Hepatocyte (in vitro differentiated cells): ENCODE data around the gene CORO2A. TPM values are rescaled to one million over a fixed set of nuclear protein-coding genes. Genes with fewer than 3 reads are reported as not detected.

Experiments used
- DNase-seq: peaks from one replicate; pipeline ENCODE4 v3.0.0-alpha.2; 2016; ENCODE audit warnings: low spot score
- H2AFZ ChIP-seq: fragments of 200-600 bp; sonication (generic); 2 replicates; pipeline ENCODE4 v1.6.0; 2016; ENCODE audit warnings: antibody characterized with exemption, mild to moderate bottlenecking
- H3K27ac ChIP-seq: fragments of 200-600 bp; sonication (generic); 2 replicates; pipeline ENCODE4 v1.5.1; 2016; ENCODE audit warnings: mild to moderate bottlenecking
- H3K27me3 ChIP-seq: fragments of 200-600 bp; sonication (generic); 2 replicates; pipeline ENCODE4 v1.6.1; 2016
- H3K36me3 ChIP-seq: fragments of 200-600 bp; sonication (generic); replicated peaks from 2 replicates; pipeline ENCODE4 v1.5.1; 2016; ENCODE audit warnings: low read depth; ENCODE audit not compliant: insufficient read depth
- H3K4me1 ChIP-seq: fragments of 200-600 bp; sonication (generic); 2 replicates; pipeline ENCODE4 v1.5.1; 2016; ENCODE audit warnings: mild to moderate bottlenecking, moderate library complexity; ENCODE audit not compliant: insufficient read depth
- H3K4me2 ChIP-seq: fragments of 200-600 bp; sonication (generic); 2 replicates; pipeline ENCODE4 v1.6.0; 2016
- H3K4me3 ChIP-seq: fragments of 200-600 bp; sonication (generic); 2 replicates; pipeline ENCODE4 v1.5.1; 2016; ENCODE audit warnings: mild to moderate bottlenecking
- H3K79me2 ChIP-seq: fragments of 200-600 bp; sonication (generic); 2 replicates; pipeline ENCODE4 v1.6.0; 2017; ENCODE audit warnings: mild to moderate bottlenecking
- H3K9me2 ChIP-seq: fragments of 200-600 bp; sonication (generic); replicated peaks from 2 replicates; pipeline ENCODE4 v1.6.0; 2017; ENCODE audit warnings: mild to moderate bottlenecking; ENCODE audit not compliant: insufficient read depth
- H3K9me3 ChIP-seq: fragments of 200-600 bp; sonication (generic); 2 replicates; pipeline ENCODE4 v1.5.1; 2016; ENCODE audit warnings: low read depth, mild to moderate bottlenecking
- H4K20me1 ChIP-seq: fragments of 200-600 bp; sonication (generic); 2 replicates; pipeline ENCODE4 v1.6.0; 2016; ENCODE audit warnings: mild to moderate bottlenecking; ENCODE audit not compliant: insufficient read depth, poor library complexity, severe bottlenecking
- CTCF ChIP-seq: fragments of 200-600 bp; sonication (generic); IDR thresholded peaks from 2 replicates; pipeline ENCODE4 v1.5.1; 2016; ENCODE audit warnings: antibody characterized with exemption, mild to moderate bottlenecking; ENCODE audit not compliant: poor library complexity
- EZH2 ChIP-seq: fragments of 200-600 bp; sonication (generic); IDR thresholded peaks from 2 replicates; pipeline ENCODE4 v1.6.1; 2016; ENCODE audit warnings: antibody characterized with exemption, mild to moderate bottlenecking, borderline replicate concordance
- EZH2phosphoT487 ChIP-seq: fragments of 200-600 bp; sonication (generic); IDR thresholded peaks from one replicate; pipeline ENCODE4 v1.6.1; 2018; ENCODE audit warnings: antibody characterized with exemption, mild to moderate bottlenecking, low read depth, moderate library complexity; ENCODE audit not compliant: unreplicated experiment, severe bottlenecking
- WGBS: methylation state at CpG from one replicate; pipeline ENCODE4 v1.1.6; 2016; ENCODE audit warnings: low lambda C conversion rate; ENCODE audit errors: missing lambda C conversion rate; 5-methylcytosine and 5-hydroxymethylcytosine counted together
- polyA plus RNA-seq: library from polyadenylated mRNA; unstranded; fragments of >200 nt; fragmentation: Nextera tagmentation; extraction: Ambion mirVana; gene quantifications from 2 replicates; pipeline ENCODE4 v1.2.1, GENCODE V29; 2016
- total RNA-seq: library from RNA; depleted of rRNA; stranded (reverse); fragments of >200 nt; gene quantifications from 2 replicates; pipeline ENCODE4 v1.2.3, GENCODE V29; 2014

Gene CORO2A
- total and polyA plus RNA-seq, 2 experiments from 2014 or later, result 12.8 to 24.6 TPM

GRCh38 chr9:98203153-98203552, 10.7 kb upstream of the CORO2A start:
- 85% methylated on average over 7 of the region's 7 CpGs for WGBS
- no peaks in the 10 kb centered on the region for H4K20me1 ChIP-seq
- DNase-seq, result no peak

GRCh38 chr9:98202252-98202651, 9.8 kb upstream of the CORO2A start:
- H3K27ac ChIP-seq, result no peak overlapping the region
- no peaks in the 10 kb centered on the region for H3K79me2 ChIP-seq
- TF ChIP-seq EZH2phosphoT487 (no peak), CTCF (no peak), EZH2 (no peak)
- no peak overlapping the region for H2AFZ ChIP-seq
- no peaks in the 10 kb centered on the region for H3K9me3 ChIP-seq
- H3K4me2 ChIP-seq, result no peak overlapping the region
- 92% methylated on average over 5 of the region's 5 CpGs for WGBS
- H3K9me2 ChIP-seq, result no peaks in the 10 kb centered on the region
- H3K27me3 ChIP-seq, result no peaks in the 10 kb centered on the region
- H3K36me3 ChIP-seq, result no peaks in the 10 kb centered on the region
- H3K4me3 ChIP-seq, result no peak overlapping the region
- H4K20me1 ChIP-seq, result no peaks in the 10 kb centered on the region
- DNase-seq, result no peak
- H3K4me1 ChIP-seq, result no peaks in the 10 kb centered on the region

More at GRCh38 chr9:98203153-98203552, 10.7 kb upstream of the CORO2A start:
- H3K9me2 ChIP-seq, result no peaks in the 10 kb centered on the region
- H3K79me2 ChIP-seq, result no peaks in the 10 kb centered on the region
- no peaks in the 10 kb centered on the region for H3K27me3 ChIP-seq
- H3K4me1 ChIP-seq, result no peaks in the 10 kb centered on the region
- no peak overlapping the region for H2AFZ ChIP-seq
- H3K4me2 ChIP-seq, result no peak overlapping the region
- no peak overlapping the region for H3K27ac ChIP-seq
- no peak overlapping the region for H3K4me3 ChIP-seq
- TF ChIP-seq CTCF, result no peak
- no peak for TF ChIP-seq EZH2
- no peak for TF ChIP-seq EZH2phosphoT487
- no peaks in the 10 kb centered on the region for H3K9me3 ChIP-seq
- H3K36me3 ChIP-seq, result no peaks in the 10 kb centered on the region

GRCh38 chr9:98201749-98202148, 9.3 kb upstream of the CORO2A start:
- TF ChIP-seq CTCF (no peak), EZH2 (no peak), EZH2phosphoT487 (no peak)
- Histone ChIP-seq H3K4me2 (no peak overlapping the region), H3K79me2 (no peaks in the 10 kb centered on the region), H3K4me1 (no peaks in the 10 kb centered on the region), H4K20me1 (no peaks in the 10 kb centered on the region), H3K27me3 (no peaks in the 10 kb centered on the region), H3K9me2 (no peaks in the 10 kb centered on the region), H2AFZ (no peak overlapping the region), H3K27ac (no peak overlapping the region), H3K4me3 (no peak overlapping the region), H3K36me3 (no peaks in the 10 kb centered on the region), H3K9me3 (no peaks in the 10 kb centered on the region)
- 92% methylated on average over 7 of the region's 7 CpGs for WGBS
- no peak for DNase-seq

- WGBS, result 93% methylated on average over 6 of the region's 6 CpGs
- no peaks in the 10 kb centered on the region for H3K4me1 ChIP-seq
- no peaks in the 10 kb centered on the region for H3K27me3 ChIP-seq
- DNase-seq, result no peak
- no peak overlapping the region for H3K27ac ChIP-seq
- no peak overlapping the region for H3K4me3 ChIP-seq
- no peaks in the 10 kb centered on the region for H3K9me2 ChIP-seq
- no peaks in the 10 kb centered on the region for H4K20me1 ChIP-seq
- H3K36me3 ChIP-seq, result no peaks in the 10 kb centered on the region
- no peak overlapping the region for H3K4me2 ChIP-seq
- H3K9me3 ChIP-seq, result no peaks in the 10 kb centered on the region
- TF ChIP-seq EZH2phosphoT487 (no peak), CTCF (no peak)
- H2AFZ ChIP-seq, result no peak overlapping the region
- no peaks in the 10 kb centered on the region for H3K79me2 ChIP-seq
Observed at GRCh38 chr9:98201102-98201501, 8.7 kb upstream of the CORO2A start.
